Hematopoietic multipotent progenitor cell treated with erythropoietin and hydrocortisone succinate and interleukin-3 and kit ligand, for 4 days (in vitro differentiated cells): ENCODE measurements around the gene DNAH7.

ENCODE experiments used
- DNase-seq: peaks from one replicate; pipeline ENCODE4 v3.0.0-alpha.2; 2015

The DNAH7 gene

GRCh38 chr2:196076778-196077568 is 8.3 kb upstream of the DNAH7 start:
- DNase-seq, result no peak

- no peak for DNase-seq
Observed at GRCh38 chr2:196075196-196075595, 6.6 kb upstream of the DNAH7 start.

- no peak for DNase-seq
Observed at GRCh38 chr2:196074631-196075030, 6.0 kb upstream of the DNAH7 start.

GRCh38 chr2:196073521-196073920 is 4.9 kb upstream of the DNAH7 start:
- DNase-seq, result no peak

- no peak for DNase-seq
Observed at GRCh38 chr2:196067088-196067382, 1.6 kb downstream of the DNAH7 start.

GRCh38 chr2:196066291-196067087 is 2.1 kb downstream of the DNAH7 start:
- DNase-seq, result peak; percentile 74

GRCh38 chr2:196063773-196064172 is 4.9 kb downstream of the DNAH7 start:
- DNase-seq, result no peak

- no peak for DNase-seq
Observed at GRCh38 chr2:196059491-196059960, 9.1 kb downstream of the DNAH7 start.

GRCh38 chr2:196054631-196055030 is 14.0 kb downstream of the DNAH7 start:
- no peak for DNase-seq

GRCh38 chr2:196046123-196046917 is 22.3 kb downstream of the DNAH7 start:
- DNase-seq, result no peak

GRCh38 chr2:196041786-196042185 is 26.9 kb downstream of the DNAH7 start:
- no peak for DNase-seq

- DNase-seq, result no peak
Observed at GRCh38 chr2:196040218-196040617, 28.4 kb downstream of the DNAH7 start.

- DNase-seq, result no peak
Observed at GRCh38 chr2:196036442-196036841, 32.2 kb downstream of the DNAH7 start.

GRCh38 chr2:196018037-196018436 is 50.6 kb downstream of the DNAH7 start:
- DNase-seq, result no peak

GRCh38 chr2:196012314-196012713 is 56.3 kb downstream of the DNAH7 start:
- DNase-seq, result no peak

- DNase-seq, result no peak
Observed at GRCh38 chr2:196000551-196000950, 68.1 kb downstream of the DNAH7 start.

GRCh38 chr2:195998070-195998469 is 70.6 kb downstream of the DNAH7 start:
- DNase-seq, result no peak

GRCh38 chr2:195995499-195995898 is 73.1 kb downstream of the DNAH7 start:
- no peak for DNase-seq

GRCh38 chr2:195993623-195994022 is 75.0 kb downstream of the DNAH7 start:
- no peak for DNase-seq

- no peak for DNase-seq
Observed at GRCh38 chr2:195985741-195986140, 82.9 kb downstream of the DNAH7 start.

GRCh38 chr2:195984923-195985726 is 83.5 kb downstream of the DNAH7 start:
- DNase-seq, result no peak

- DNase-seq, result no peak
Observed at GRCh38 chr2:195967336-195967735, 101.3 kb downstream of the DNAH7 start.

- DNase-seq, result peak; percentile 65
Observed at GRCh38 chr2:195961873-195962272, 106.8 kb downstream of the DNAH7 start.
